ENCODE data around the gene VEGFC. TPM values are rescaled to one million over a fixed set of nuclear protein-coding genes. Genes with fewer than 3 reads are reported as not detected.

Gene VEGFC
- polyA plus RNA-seq, 5 donors: 18.2 to 35.6 (median 26.1) TPM

DNA sequence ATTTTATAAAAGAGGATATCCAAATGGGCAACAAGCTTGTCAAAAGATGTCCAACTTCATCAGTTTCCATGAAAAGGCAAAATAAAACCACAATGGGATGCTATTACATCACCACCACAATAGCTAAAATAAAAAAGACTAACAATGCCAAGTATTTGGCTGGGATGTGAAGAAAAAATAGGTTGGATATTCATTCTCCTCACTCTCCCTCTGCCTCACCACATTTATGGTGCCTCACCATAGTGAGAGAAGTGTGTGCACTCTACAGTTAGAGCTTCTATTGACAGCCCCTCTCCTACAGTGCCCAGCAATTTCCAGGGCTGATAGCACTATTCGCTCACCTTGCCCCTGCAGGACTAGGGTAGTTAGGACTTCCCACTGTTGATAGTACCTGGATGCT, 25.5 kb downstream of the VEGFC start:
- DNase-seq: no peak

DNA sequence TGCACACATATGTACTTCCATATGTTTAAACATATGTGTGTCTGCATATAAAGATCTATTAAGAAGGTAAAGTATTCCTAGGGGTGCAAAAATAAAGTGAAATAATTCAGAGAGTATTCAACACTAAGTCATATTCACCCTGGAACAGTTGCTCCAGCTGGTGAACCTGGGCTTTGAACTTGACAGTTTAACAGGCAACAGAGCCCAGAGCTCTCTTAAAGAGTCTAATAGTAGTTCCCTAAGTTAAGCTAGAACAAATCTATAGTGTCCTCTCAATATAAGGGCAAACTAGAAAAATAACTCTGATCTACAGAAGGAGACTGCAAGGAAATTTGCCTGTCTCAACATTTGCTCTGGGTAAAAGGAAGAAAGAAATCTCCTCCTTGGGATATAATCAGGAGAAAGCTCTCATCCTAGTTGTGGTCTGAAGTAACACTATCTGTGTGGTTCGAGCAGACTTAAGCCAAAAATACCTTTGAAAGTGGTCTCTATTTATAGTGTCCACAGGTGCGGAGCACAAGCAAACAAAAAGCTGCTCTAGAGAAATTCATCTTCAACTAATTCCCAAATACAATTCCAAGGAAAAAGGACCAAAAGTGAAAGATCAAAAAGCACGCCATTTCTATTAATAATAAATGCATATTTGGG, 29.9 kb downstream of the VEGFC start:
- DNase-seq: no peak

DNA sequence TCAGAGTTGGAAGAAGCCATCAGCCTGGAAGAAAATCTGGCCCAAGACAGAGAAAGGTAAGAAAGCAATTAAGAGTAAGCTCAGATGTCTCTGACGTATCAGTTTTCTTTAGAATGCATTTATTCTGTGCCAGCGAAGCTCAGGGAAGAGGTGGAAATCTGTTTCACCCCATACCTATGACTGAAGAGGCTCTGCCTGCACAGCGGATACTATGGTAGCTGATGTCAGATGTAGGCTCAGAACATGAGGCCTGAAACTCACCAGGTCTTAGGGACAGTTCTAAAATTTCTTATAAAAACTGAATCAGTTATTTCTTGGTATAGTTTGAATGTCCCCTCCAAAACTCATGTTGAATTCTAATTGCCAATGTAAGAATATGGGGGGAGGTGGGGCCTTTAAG, 30.9 kb downstream of the VEGFC start:
- DNase-seq: no peak

DNA sequence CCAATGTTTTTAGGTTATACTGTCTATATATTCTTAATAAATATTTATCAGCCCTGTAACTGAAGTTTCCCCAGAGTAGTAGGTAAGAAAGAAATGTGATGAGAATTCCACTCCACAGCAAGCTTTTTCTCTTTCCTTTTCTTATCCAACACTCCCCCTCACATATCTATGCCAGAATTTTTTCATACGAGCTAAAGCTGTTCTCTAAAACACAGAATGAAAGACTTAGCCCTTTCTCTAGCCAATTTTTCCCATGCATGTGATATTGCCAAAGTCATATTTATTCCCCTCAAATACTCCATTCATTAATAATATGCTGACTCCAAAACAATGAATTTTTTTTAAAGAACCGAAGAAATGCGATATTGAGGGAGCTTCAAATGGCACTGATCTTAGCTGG, 32.3 kb downstream of the VEGFC start:
- no peak for DNase-seq

DNA sequence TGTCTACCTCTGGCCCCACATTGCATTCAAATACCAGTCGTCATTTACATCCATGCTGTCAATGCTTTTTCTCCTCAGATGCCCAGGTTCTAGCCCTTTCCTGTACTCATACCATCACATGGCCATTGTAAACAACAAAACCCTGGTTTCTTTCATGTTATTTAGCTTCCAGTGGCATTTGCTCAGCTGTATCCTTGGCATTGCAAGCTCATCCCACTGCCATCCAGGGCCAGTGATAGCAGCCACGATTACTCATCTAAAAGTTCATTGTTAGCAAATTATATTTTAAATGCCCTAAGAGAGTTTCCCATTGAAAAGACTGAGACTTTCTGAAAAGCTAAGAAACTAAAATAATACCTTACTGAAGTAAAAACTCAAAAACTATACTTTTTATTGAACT, 34.0 kb downstream of the VEGFC start:
- no peak for DNase-seq

DNA sequence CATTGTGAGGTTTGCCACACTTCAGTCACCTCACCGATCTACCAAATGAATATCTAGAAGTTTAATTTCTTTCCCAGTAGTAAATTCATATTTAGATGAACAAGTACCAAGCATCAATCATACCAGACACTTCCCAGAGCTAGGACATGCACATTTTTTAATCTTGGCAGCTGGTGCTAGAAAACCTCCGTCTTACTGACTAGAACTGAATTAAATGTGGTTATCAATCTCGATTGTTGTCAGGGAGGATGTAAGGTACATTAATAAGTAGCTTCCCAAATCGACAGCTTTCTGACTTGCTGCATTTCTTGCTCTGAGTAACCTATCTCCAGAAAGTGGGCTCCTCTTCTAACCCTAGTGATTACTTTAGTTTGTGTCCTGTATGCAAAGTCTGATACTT, 34.4 kb downstream of the VEGFC start:
- DNase-seq: no peak

DNA sequence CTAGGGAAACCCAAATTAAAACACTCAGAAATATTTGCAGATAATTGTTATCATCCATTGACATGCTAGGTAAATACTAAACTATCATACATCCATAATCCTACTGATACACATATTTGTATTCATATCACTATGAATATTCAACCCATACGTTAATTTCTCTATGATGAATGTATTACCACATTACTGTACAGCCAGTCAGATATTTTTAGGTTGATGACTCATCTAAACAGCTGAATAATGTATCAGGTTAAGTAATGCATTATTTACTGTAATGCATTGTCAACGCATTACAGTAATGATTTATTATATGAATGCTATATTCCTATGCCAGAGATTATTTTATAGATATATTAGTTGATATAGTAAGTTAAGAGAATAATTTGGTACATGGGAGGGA, 37.1 kb downstream of the VEGFC start:
- no peak for DNase-seq

DNA sequence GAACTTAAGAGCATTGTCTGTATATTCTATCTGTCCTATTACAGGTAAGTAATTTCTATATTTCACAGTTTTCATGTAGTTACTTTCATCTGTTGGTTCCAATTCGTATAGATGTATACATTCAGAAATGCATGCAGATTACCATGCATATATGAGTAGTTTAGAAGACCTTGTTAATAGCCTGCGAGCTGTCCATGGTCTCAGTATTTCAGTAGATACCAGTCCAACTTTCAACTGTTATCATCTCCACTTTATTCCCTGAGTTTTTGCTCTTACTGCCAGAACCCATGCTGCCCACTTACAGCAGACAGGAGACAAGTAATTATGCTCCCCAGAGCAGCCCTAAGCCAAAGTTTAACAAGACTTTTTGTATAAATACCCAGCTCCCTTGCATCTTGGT, 37.7 kb downstream of the VEGFC start:
- no peak for DNase-seq

DNA sequence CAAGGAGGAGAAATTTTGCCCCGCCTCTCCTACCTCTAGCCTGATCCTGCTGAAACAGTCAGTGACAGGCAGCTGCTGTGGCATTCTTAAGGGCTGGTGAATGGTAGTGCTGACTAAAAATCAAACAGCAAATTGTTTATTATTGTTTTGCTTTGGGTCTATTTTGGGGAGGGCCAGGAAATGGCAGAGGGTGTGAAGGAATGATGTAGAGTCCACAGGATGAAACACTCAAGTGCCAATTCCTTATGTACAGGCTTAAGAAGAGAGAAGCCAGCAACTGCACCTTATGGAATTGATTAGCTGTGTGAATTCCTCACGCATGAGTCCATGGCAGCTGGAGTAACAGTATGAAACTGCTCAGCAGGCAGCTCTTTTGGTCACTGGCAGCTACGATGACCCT, 39.7 kb downstream of the VEGFC start:
- no peak for DNase-seq

DNA sequence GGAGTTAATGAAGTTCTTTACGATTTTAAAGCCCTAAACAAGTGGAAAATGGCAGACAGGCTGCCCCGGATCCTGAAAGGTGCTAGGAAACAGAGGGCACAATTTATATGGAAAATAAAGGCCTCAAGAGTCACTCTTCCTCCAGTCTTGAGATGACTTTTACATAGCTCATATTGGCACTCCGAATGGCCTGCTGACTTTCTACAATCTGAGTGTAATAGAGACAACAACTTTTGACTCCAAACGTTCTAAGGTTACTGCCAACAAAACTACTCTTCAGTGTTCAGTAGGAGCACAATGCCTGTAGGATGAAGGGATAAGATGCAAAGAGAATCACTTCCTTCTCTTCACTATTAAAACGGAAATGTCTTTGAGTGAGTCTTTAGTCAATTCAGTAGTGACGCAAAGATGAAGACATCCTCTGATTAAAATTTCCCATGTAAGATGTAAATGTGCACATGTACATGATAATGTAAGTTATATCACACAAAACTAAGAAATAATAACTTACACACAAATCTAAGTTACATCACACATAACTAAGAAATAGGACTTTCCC, 40.5 kb downstream of the VEGFC start:
- DNase-seq: no peak

DNA sequence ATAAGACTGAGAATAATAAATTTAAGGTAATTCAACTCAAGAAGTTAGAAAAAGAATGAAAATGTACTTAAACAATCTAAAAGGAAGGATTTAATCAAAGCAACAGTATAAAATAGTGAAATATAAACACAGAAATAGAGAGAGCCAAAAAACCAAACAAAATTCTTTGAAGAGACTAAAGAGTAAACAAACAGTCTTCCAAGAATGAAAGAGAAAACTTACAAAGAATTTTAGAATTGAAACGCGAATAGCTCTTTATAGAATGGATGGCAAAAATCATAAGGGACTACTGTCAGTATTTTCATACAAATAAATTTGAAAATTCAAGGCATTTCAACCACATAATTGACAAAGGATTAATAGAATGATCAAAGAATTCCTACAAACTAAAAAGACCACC, 41.7 kb downstream of the VEGFC start:
- no peak for DNase-seq

DNA sequence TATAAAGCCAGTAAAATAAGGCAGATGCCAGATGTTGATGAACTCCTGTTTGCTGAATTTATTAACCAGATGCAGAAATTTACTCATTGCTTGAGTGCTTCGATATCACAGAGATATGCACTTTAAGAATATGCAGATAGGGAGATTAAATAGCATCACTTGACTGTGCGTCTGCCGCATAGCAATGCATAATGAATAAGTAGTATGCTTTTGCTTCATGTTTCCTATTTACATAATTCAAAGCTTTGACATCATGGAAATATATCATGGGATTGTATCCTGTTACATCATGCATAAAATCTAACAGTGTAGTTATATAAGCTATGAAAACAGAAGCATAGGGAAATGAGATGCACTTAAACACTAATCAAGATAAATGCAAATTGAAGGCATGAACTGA, 45.9 kb downstream of the VEGFC start:
- DNase-seq: no peak

DNA sequence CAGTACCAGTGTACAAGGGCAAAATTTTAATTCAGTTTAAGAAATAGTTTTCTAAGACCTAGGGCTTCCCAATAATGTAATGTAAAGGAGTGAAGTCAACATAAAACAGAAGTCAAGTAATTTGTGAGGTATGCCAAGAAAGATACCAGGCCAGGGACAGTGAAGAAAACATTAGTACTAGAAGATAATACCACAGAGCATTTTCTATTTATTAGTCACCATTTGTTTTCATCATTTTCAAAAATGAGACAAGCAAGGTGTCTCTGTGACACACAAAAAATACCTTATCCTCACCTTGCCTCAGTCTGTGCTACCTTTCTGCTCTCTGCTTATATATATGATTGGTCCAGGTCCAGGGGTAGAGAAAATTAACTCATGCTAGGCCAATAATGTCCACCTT, 46.8 kb downstream of the VEGFC start:
- no peak for DNase-seq

DNA sequence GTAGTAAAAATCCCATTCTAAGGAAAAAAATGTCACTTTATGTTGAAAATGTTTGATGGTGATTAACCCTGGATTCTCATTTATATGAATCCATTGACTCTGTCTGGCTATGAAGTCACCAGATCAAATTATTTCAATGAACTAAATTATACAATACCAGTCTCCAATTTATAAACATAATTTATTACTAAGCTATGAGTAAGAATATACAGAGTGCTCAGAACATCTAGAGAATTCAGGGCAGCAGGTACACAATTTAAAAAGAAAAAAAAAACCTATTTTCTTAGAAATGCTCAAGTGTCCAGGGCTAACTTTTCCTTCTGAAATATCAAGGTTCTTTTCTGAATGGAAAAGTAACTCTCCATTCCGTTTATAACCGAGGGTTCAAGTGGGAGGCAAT, 48.6 kb downstream of the VEGFC start:
- no peak for DNase-seq

DNA sequence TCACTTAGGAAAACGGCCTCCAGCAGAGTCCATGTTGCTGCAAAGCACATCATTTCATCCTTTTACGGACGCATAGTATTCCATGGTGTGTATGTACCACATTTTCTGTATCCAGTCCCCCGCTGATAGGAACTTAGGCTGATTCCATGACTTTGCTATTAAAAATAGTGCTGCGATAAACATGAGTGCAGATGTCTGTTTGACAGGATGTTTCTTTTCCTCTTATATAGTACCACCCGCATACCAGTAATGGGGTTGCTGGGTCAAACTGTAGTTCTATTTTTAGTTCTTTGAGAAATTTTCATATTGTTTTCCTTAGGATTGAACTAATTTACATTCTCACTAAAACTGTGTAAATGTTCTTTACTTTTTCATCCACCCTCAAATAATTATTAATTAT, 50.5 kb downstream of the VEGFC start:
- DNase-seq: no peak

DNA sequence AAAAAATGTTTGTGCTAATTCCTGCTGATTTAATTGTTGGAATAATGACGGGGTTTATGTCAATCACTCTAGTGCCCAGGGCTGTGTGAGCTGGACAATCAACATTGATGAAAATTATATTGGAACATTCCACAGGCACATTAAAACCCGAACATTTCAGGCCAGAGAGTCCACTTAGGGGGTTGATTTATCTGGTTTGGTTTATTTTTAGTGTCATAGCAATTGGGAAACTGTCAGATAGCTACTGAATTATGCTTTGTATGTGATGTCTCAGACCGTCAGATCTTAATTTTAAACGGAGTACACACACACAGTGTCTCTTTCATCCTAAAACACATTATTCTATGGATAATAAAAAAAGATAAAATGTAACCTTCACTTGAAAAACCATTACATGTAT, 51.5 kb downstream of the VEGFC start:
- no peak for DNase-seq

DNA sequence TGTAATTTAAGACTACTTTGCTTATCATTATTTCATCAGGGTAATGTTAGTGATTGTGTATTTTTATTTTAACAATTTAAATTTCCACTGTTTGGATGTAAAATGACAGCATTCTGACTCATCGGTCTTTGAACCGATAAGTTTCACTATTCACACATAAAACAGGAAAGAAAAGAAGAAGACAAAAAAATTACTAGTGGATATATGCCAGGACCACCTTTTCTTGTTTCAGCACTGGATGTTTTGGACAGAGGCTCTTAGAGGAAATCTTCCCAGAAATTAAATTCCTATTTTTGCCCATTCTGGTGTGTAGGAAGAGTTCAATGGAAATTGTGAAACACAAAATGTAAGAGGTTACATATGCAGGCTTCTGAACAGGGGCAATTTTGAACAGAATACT, 57.4 kb downstream of the VEGFC start:
- no peak for DNase-seq

DNA sequence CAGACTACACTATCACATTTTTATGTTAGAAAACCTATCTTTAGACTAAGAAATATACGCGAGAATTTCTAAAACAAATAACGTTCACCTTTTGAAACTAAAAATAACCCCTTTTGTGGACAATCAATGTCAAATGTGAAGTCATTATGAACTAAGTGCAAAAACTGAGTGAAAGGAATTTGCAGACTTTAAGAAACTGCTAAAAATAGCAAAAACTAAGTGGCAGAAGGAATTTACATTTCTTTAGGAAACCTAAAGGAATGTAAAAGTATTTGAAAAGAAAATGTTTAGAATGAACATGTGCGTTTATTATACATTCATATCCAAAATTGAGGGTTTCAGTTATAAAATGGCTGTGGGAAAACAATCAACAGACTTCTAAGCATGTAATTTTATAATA, 58.3 kb downstream of the VEGFC start:
- DNase-seq: no peak

DNA sequence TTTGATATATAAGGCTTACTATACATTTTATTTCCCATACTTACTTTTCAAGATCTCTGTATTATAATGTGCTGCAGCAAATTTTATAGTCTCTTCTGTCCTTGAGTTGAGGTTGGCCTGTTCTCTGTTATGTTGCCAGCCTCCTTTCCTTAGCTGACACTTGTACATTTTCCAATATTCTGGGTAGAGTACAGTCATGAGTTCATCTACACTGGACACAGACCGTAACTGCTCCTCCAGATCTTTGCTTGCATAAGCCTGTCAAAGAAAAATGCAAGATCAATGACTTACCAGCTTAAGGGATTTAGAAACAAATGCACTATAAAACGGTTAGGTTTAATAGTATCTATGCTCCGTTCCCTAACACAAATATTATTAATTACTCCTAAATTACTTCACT, 63.2 kb downstream of the VEGFC start:
- DNase-seq: no peak

DNA sequence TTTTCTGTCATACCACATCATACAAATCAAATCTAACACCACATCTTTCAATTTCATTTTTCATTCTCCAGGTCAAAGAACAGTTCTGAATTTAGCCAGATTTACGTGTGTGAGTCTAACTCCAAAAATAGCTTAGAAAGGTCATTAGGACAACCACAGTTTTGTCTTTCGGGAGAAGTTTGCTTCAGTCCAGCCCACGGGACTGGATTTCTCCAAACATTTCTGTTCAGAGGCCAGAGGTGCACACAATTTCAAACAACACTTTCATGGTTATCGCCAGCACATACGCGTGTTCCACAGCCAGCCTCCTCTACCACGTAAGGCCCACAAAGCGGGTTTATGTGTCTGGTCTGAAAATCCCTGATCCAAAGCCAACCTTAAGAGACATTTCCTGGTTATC, 65.9 kb downstream of the VEGFC start:
- peak; percentile 35 to 36 for DNase-seq

DNA sequence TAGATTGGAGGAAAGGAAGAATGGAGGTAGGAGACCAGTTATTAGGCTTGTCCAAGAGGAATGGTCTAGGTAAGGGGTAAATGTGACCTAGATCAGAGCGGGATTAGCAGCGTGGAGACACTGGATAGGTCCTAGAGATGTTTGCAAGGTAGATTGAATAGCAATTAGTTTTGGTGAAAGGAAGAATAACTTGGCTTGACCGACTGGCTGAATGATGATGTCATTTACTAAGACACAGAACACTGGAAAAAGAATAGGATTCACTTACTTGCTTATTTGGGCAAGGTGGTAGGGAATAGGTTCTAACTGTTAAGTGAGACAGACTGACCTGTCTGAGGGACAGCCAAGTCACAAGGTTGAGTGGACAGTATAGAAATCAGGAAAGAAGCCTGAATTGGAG, 71.3 kb downstream of the VEGFC start:
- DNase-seq: no peak

DNA sequence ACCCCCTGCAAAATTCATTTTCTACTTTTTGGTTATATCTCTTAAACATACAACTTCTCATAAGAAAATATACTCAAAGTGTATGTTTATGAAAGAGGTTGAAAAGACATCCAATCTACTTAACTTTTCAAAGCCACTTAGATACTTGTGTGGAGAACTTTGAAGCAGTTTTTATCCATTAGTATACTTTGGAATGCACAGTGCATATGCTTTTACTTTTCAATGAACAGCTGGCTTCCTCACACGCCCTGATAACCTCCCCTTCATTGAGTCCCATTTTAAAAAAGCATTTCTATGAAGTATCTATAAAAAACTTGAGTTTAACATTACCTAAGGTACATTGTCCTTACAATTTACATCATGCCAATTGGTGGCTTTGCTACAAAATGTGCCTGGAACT, 73.8 kb downstream of the VEGFC start:
- no peak for DNase-seq

DNA sequence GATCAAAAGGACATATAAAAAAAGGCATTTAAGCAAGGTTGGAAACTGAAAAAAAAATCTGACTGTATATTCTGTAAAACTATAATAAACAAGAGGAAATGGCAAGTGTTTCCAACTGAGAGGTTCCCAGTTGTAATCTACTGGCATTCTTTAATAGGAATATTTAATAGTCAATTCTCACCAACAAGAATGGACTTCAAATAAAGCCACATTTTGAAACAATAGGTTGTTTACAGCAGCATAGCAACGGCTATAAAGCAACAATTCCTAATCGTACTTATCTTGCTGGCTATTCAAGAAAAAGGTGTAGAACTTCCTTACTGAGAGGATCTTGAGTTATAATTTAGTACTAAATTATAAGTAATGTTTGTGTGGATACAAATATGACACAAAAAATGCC, 75.5 kb downstream of the VEGFC start:
- DNase-seq: no peak

DNA sequence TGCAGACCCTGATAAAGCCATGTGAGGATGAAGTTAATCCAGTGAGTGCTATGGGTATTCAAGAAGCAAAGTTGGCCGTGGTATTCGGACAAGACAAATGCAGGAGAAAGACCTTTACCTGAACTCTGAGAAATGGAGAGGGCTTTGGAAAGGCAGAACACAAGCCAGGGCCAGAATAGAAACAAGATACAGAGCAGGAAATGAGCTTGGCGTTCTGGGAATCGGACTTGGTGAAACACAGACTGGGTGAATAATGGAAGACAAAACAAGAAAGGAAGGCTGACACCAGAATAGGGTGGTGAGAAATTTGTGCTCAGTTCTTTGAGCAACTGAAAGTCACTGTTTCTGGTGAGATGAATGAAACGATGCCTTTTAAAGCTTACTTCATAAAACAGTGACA, 83.3 kb downstream of the VEGFC start:
- DNase-seq: no peak

Measured in right lung (tissue), 5 donors.